GM12878 (cell line): Measurements from ENCODE around the gene CHMP4A. TPM values are rescaled to one million over a fixed set of nuclear protein-coding genes. Genes with fewer than 3 reads are reported as not detected.

Experiments used
- ATAC-seq: fragments of 200-7000 bp; cut with Tn5 transposase; 3 replicates; pipeline ENCODE4 v1.9.1; 2020; ENCODE audit warnings: mild to moderate bottlenecking, moderate library complexity
- BruUV-seq: library from RNA; stranded (reverse); fragments of 400-500 nt; replicated peaks from 2 replicates; lab custom pipeline; 2021; lab: Mats Ljungman, UMichigan
- CTCF ChIA-PET: fragments of 300-600 bp; sonication (Branson Sonifier 250); formaldehyde crosslinking; extraction: SDS; loops from one replicate; lab custom pipeline; 2021; ENCODE audit warnings: inconsistent platforms; lab: Yijun Ruan, JAX
- POLR2A ChIA-PET: fragments of 350-600 bp; formaldehyde crosslinking; extraction: SDS; loops from one replicate; lab custom pipeline; 2021; ENCODE audit warnings: inconsistent platforms; lab: Charles Lee
- RAD21 ChIA-PET: fragments of 300-600 bp; sonication (Branson Sonifier 250); formaldehyde crosslinking; loops from one replicate; lab custom pipeline; 2023; ENCODE audit warnings: antibody characterized with exemption; ENCODE audit not compliant: unreplicated experiment; lab: Charles Lee
- SMC1A ChIA-PET: fragments of 300-600 bp; sonication (Branson Sonifier 250); formaldehyde crosslinking; loops from one replicate; lab custom pipeline; 2023; ENCODE audit not compliant: unreplicated experiment, uncharacterized antibody; lab: Charles Lee
- DNase-seq: peaks from one replicate; pipeline ENCODE4 v3.0.0-alpha.2; 2011; ENCODE audit warnings: low read depth, low spot score
- FAIRE-seq: peaks from 3 replicates; lab custom pipeline; 2011; peaks lifted over from hg19 to GRCh38; lab: Jason Lieb, UNC
- H2AFZ ChIP-seq: 2 replicates; pipeline ENCODE4 v1.6.0; 2011; ENCODE audit warnings: low read depth, low read length, control low read depth; ENCODE audit not compliant: control insufficient read depth
- H3K27ac ChIP-seq: 2 replicates; pipeline ENCODE4 v1.5.1; 2011; ENCODE audit warnings: control low read depth; ENCODE audit not compliant: control insufficient read depth, insufficient read depth
- H3K27me3 ChIP-seq, 2 experiments: replicated peaks in 1 of 2; 2 replicates each; pipeline versions ENCODE4 v1.6.0 to v1.6.1; 2011; ENCODE audit warnings: low read length in 1 of 2; ENCODE audit not compliant: control insufficient read depth in 2 of 2, insufficient read depth in 2 of 2
- H3K36me3 ChIP-seq, 2 experiments: 2 replicates each; pipeline ENCODE4 v1.5.1; 2011; ENCODE audit warnings: low read length in 1 of 2; ENCODE audit not compliant: control insufficient read depth in 2 of 2, insufficient read depth in 2 of 2
- H3K4me1 ChIP-seq: 2 replicates; pipeline ENCODE4 v1.6.1; 2011; ENCODE audit warnings: mild to moderate bottlenecking, low read length, moderate library complexity, mixed read lengths; ENCODE audit not compliant: control insufficient read depth, insufficient read depth
- H3K4me2 ChIP-seq: 2 replicates; pipeline ENCODE4 v1.6.0; 2011; ENCODE audit warnings: control low read depth; ENCODE audit not compliant: control insufficient read depth, insufficient read depth
- H3K4me3 ChIP-seq: fragments of 200-600 bp; sonication (generic); 2 replicates; pipeline ENCODE4 v1.5.1; 2016
- H3K79me2 ChIP-seq: 2 replicates; pipeline ENCODE4 v1.6.0; 2011; ENCODE audit warnings: low read length; ENCODE audit not compliant: control insufficient read depth, insufficient read depth
- H3K9ac ChIP-seq: 2 replicates; pipeline ENCODE4 v1.8.0; 2011; ENCODE audit warnings: low read length, control low read depth, mixed read lengths; ENCODE audit not compliant: control insufficient read depth, insufficient read depth
- H3K9me3 ChIP-seq: replicated peaks from 3 replicates; pipeline ENCODE4 v1.5.1; 2011; ENCODE audit warnings: mild to moderate bottlenecking, low read length; ENCODE audit not compliant: control insufficient read depth, insufficient read depth
- H4K20me1 ChIP-seq: 2 replicates; pipeline ENCODE4 v1.6.0; 2011; ENCODE audit not compliant: control insufficient read depth, insufficient read depth
- CHD2 ChIP-seq: IDR thresholded peaks from 2 replicates; pipeline ENCODE4 v1.6.1; 2011; ENCODE audit warnings: low read depth, low read length, improper control_type of control experiment, borderline replicate concordance
- KLF5 ChIP-seq: fragments of 450-650 bp; IDR thresholded peaks from 2 replicates; pipeline ENCODE4 v1.6.1; 2014; ENCODE audit warnings: mild to moderate bottlenecking; ENCODE audit not compliant: partially characterized antibody
- WGBS: methylation state at CpG from one replicate; pipeline ENCODE4 v1.1.6; 2016; ENCODE audit warnings: low lambda C conversion rate; ENCODE audit not compliant: insufficient replicate concordance, insufficient coverage; ENCODE audit errors: missing lambda C conversion rate; 5-methylcytosine and 5-hydroxymethylcytosine counted together
- in situ Hi-C: fragments of 300-500 bp; cut with MboI; formaldehyde crosslinking; loops from 9 replicates; pipeline ENCODE4 v1.14.3; 2018; ENCODE audit warnings: mixed read lengths
- intact Hi-C: fragments of 100-400 bp; cut with micrococcal nuclease; formaldehyde crosslinking; loops from one replicate; pipeline ENCODE4 v1.14.2; 2022; ENCODE audit not compliant: unreplicated experiment
- polyA plus RNA-seq, 11 experiments: library from polyadenylated mRNA; depleted of rRNA in 4 of 11; unstranded in 6 of 11; stranded (reverse) in 5 of 11; fragments of >200 nt; fragmentation: Nextera tagmentation in 4 of 11; fragmentation: Illumina TruSeq in 1 of 11; extraction: Ambion mirVana in 4 of 11; extraction: Trizol in 1 of 11; gene quantifications; 1 replicate in 1 of 11; 2 replicates in 10 of 11; pipeline versions ENCODE4 v1.2.1 to v1.2.3, GENCODE V29; 2011 to 2016; ENCODE audit warnings: inconsistent platforms in 2 of 11, missing spikeins in 2 of 11, low read depth in 1 of 11
- total RNA-seq, 4 experiments: library from RNA; depleted of rRNA in 3 of 4; stranded (reverse); fragments of >200 nt in 3 of 4; fragmentation: Illumina TruSeq in 1 of 4; extraction: Trizol in 1 of 4; gene quantifications; 2 replicates each; pipeline versions ENCODE4 v1.2.1 to v1.2.3, GENCODE V29; 2013 to 2021
- TF ChIP-seq, protein P1 (sequence below): fragments of 450-650 bp; IDR thresholded peaks from 2 replicates; pipeline ENCODE4 v1.6.1; 2017; ENCODE audit warnings: low read depth, mild to moderate bottlenecking, moderate library complexity

CHMP4A gene
- total and polyA plus RNA-seq, 10 of the 15 experiments (the other 5 are each of a cell fraction or from before 2014, with no cell fraction given), result 35.5 to 151 (median 84.7) TPM

DNA sequence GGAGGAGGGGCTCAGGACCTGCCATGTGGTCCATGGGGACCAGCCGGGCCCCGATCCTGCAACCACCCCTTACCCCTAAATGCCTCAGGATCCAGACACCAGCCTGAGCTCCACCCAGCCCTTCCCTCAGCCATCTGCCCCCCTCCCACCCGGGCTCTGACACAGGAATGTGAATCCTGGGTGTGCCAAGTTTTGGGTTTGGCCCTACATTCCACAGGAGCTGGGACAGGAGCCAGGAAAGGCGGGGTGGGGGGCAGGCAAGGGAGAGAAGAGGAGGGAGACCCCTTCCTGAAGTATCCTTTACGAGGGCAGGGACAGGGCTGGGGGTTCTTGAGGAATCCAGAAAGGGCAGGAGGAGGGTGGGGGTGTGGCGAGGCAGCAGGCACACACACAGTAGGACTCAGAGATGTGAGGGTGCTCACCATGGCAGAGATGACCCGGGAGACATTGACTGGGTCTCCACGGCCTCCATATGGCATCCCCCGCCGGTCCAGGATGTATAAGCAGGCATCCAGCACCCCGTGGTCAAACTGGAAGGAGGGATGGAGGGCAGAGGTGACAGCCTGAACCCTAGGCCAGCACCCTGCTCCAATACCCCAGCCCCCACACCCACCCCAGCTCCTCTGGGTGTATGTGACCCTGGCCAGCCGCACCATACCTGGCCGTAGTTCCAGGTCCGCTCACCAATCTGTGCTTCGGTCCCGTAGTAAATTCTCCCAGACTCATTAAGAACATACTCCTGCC is 46.2 kb upstream of the CHMP4A start:
- H3K27me3 ChIP-seq, result no peaks in the 10 kb centered on the region
- H3K4me2 ChIP-seq, result no peak overlapping the region
- H3K9me3 ChIP-seq, result no peaks in the 10 kb centered on the region
- H3K4me3 ChIP-seq, result no peak overlapping the region
- ChIA-PET SMC1A (interaction anchor here (0.8 kb wide), 1 partner anchor 13 kb away, joined by 3 read pairs; no protein-coding TSS in a partner anchor), POLR2A (no interaction called here), RAD21 (no interaction called here), CTCF (no interaction called here)
- no peak overlapping the region for H3K9ac ChIP-seq
- H2AFZ ChIP-seq, result no peak overlapping the region
- BruUV-seq, result no TSS peak
- DNase-seq (no peak), ATAC-seq (no peak), FAIRE-seq (no peak)
- no peaks in the 10 kb centered on the region for H4K20me1 ChIP-seq
- no peaks in the 10 kb centered on the region for H3K4me1 ChIP-seq
- H3K36me3 ChIP-seq, result no peaks in the 10 kb centered on the region; a peak in 2 of 4 replicates
- no peak overlapping the region for H3K27ac ChIP-seq
- TF ChIP-seq CHD2, result no peak
- TF ChIP-seq, protein P1, sequence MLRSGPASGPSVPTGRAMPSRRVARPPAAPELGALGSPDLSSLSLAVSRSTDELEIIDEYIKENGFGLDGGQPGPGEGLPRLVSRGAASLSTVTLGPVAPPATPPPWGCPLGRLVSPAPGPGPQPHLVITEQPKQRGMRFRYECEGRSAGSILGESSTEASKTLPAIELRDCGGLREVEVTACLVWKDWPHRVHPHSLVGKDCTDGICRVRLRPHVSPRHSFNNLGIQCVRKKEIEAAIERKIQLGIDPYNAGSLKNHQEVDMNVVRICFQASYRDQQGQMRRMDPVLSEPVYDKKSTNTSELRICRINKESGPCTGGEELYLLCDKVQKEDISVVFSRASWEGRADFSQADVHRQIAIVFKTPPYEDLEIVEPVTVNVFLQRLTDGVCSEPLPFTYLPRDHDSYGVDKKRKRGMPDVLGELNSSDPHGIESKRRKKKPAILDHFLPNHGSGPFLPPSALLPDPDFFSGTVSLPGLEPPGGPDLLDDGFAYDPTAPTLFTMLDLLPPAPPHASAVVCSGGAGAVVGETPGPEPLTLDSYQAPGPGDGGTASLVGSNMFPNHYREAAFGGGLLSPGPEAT, result no peak
- intact Hi-C loops (no loop called here), in situ Hi-C loops (no loop called here)
- WGBS, result 81% methylated on average over 15 of the region's 16 CpGs
- H3K79me2 ChIP-seq, result no peaks in the 10 kb centered on the region

DNA sequence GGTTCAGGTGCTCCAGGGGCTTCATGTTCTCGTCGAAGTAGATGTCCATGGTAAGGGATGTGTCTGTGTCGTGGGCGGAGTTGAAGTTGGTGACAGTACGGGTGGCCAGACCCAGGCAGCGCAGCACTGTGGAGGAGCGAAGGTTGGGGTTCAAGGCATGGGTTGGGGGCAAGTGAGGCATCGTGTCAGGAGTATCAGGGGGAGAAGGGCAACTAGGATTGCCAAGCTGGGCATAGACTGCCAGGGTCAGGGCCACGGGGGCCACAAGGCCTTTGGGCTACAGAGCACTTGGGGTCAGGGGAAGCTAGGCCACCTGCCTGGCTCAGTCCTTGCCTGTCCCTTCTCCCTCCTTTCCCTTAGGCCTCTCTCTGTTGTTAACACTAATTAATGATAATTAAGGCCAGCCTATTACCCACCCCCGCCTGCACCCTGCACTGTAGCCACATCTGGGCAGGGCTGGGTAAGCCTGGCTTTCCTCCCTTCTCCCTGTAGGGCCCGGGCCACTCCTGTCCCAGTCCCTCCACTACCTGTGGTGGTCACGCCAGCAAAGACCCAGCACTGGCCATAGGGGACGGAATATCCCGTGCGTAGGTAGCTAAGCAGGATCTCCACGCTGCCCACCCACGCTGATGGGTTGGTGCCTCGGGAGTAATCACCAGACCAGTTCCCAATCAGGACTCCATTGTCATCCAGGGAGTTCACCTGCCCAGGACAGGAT is 45.4 kb upstream of the CHMP4A start:
- WGBS, result 93% methylated on average over 18 of the region's 18 CpGs
- Histone ChIP-seq H3K4me3 (no peak overlapping the region), H3K79me2 (no peaks in the 10 kb centered on the region), H3K27me3 (no peaks in the 10 kb centered on the region), H2AFZ (no peak overlapping the region), H3K27ac (no peak overlapping the region), H3K4me2 (no peak overlapping the region), H4K20me1 (no peaks in the 10 kb centered on the region), H3K9me3 (no peaks in the 10 kb centered on the region), H3K9ac (no peak overlapping the region), H3K4me1 (no peaks in the 10 kb centered on the region), H3K36me3 (peaks cover 0 to 1% of the 10 kb centered on the region in 2 experiments; a peak in 2 of 4 replicates)
- ATAC-seq (no peak), FAIRE-seq (no peak), DNase-seq (no peak)
- ChIA-PET SMC1A (interaction anchor here (0.8 kb wide), 1 partner anchor 12 kb away, joined by 3 read pairs; no protein-coding TSS in a partner anchor), RAD21 (no interaction called here), POLR2A (interaction anchor here (0.6 kb wide), 1 partner anchor 84 kb away, joined by 4 read pairs; no protein-coding TSS in a partner anchor), CTCF (no interaction called here)
- no peak for TF ChIP-seq KLF5
- in situ Hi-C loops (no loop called here), intact Hi-C loops (no loop called here)
- no TSS peak for BruUV-seq
